Astrocyte (in vitro differentiated cells and primary cell): Measurements from ENCODE around the gene FGL2. TPM values are rescaled to one million over a fixed set of nuclear protein-coding genes. Genes with fewer than 3 reads are reported as not detected.
A peak's percentile ranks its signal among the peaks of the same experiment; 100 is the strongest.

Experiments
- DNase-seq: peaks from one replicate; pipeline ENCODE4 v3.0.0-alpha.2; 2010; ENCODE audit warnings: low read depth
- FAIRE-seq: peaks from 2 replicates; lab custom pipeline; 2011; peaks lifted over from hg19 to GRCh38; lab: Jason Lieb, UNC
- H2AFZ ChIP-seq: 2 replicates; pipeline ENCODE4 v1.6.0; 2012; ENCODE audit warnings: low read depth, low read length, inconsistent platforms
- H3K27ac ChIP-seq: 2 replicates; pipeline ENCODE4 v1.5.1; 2011; ENCODE audit warnings: low read depth, low read length, inconsistent platforms
- H3K27me3 ChIP-seq: 2 replicates; pipeline ENCODE4 v1.6.0; 2011; ENCODE audit warnings: low read length, inconsistent platforms; ENCODE audit not compliant: insufficient read depth
- H3K36me3 ChIP-seq: 2 replicates; pipeline ENCODE4 v1.5.1; 2011; ENCODE audit warnings: low read length, inconsistent platforms; ENCODE audit not compliant: insufficient read depth
- H3K4me1 ChIP-seq: 2 replicates; pipeline ENCODE4 v1.5.1; 2011; ENCODE audit warnings: low read length, inconsistent platforms; ENCODE audit not compliant: insufficient read depth
- H3K4me2 ChIP-seq: 2 replicates; pipeline ENCODE4 v1.6.0; 2012; ENCODE audit warnings: low read length, inconsistent platforms
- H3K4me3 ChIP-seq: 2 replicates; pipeline ENCODE4 v1.5.1; 2011; ENCODE audit warnings: low read depth, mild to moderate bottlenecking, low read length, inconsistent platforms; ENCODE audit not compliant: insufficient read depth
- H3K79me2 ChIP-seq: 2 replicates; pipeline ENCODE4 v1.6.0; 2012; ENCODE audit warnings: mild to moderate bottlenecking, low read length, inconsistent platforms; ENCODE audit not compliant: insufficient read depth
- H3K9ac ChIP-seq: 2 replicates; pipeline ENCODE4 v1.6.0; 2012; ENCODE audit warnings: mild to moderate bottlenecking, low read length, inconsistent platforms
- H3K9me3 ChIP-seq: 2 replicates; pipeline ENCODE4 v1.5.1; 2012; ENCODE audit warnings: low read depth, mild to moderate bottlenecking, low read length, inconsistent platforms; ENCODE audit not compliant: insufficient read depth
- H4K20me1 ChIP-seq: 2 replicates; pipeline ENCODE4 v1.6.0; 2012; ENCODE audit warnings: low read length, inconsistent platforms; ENCODE audit not compliant: insufficient read depth
- H3K27ac Mint-ChIP-seq: one replicate; pipeline ENCODE4 v1.8.0; 2021; ENCODE audit warnings: mild to moderate bottlenecking, mixed read lengths; ENCODE audit not compliant: unreplicated experiment
- H3K27me3 Mint-ChIP-seq: one replicate; pipeline ENCODE4 v1.8.0; 2021; ENCODE audit warnings: low read depth, mixed read lengths; ENCODE audit not compliant: unreplicated experiment
- H3K36me3 Mint-ChIP-seq: one replicate; pipeline ENCODE4 v1.8.0; 2021; ENCODE audit warnings: low read depth, mixed read lengths; ENCODE audit not compliant: unreplicated experiment
- H3K4me1 Mint-ChIP-seq: one replicate; pipeline ENCODE4 v1.8.0; 2021; ENCODE audit warnings: low read depth, mixed read lengths; ENCODE audit not compliant: unreplicated experiment
- H3K4me3 Mint-ChIP-seq: one replicate; pipeline ENCODE4 v1.8.0; 2021; ENCODE audit warnings: mild to moderate bottlenecking, moderate library complexity, mixed read lengths; ENCODE audit not compliant: unreplicated experiment
- H3K9me3 Mint-ChIP-seq: one replicate; pipeline ENCODE4 v1.8.0; 2021; ENCODE audit warnings: mild to moderate bottlenecking, mixed read lengths; ENCODE audit not compliant: unreplicated experiment
- CTCF ChIP-seq: IDR thresholded peaks from 2 replicates; pipeline ENCODE4 v1.5.1; 2011; ENCODE audit warnings: low read depth, mild to moderate bottlenecking, inconsistent platforms, low read length, moderate library complexity; ENCODE audit not compliant: insufficient read depth
- EZH2 ChIP-seq: IDR thresholded peaks from 2 replicates; pipeline ENCODE4 v1.6.1; 2012; ENCODE audit warnings: mild to moderate bottlenecking, low read length, inconsistent platforms; ENCODE audit not compliant: insufficient read depth
- total RNA-seq: library from RNA; stranded (reverse); gene quantifications from 2 replicates; pipeline ENCODE4 v1.2.1, GENCODE V29; 2021

Gene FGL2
- total RNA-seq, 1 donor from 2014 or later = not detected

GRCh38 chr7:77185866-77186265, 13.8 kb downstream of the FGL2 start:
- H3K36me3 Mint-ChIP-seq = no peaks in the 10 kb centered on the region

DNA sequence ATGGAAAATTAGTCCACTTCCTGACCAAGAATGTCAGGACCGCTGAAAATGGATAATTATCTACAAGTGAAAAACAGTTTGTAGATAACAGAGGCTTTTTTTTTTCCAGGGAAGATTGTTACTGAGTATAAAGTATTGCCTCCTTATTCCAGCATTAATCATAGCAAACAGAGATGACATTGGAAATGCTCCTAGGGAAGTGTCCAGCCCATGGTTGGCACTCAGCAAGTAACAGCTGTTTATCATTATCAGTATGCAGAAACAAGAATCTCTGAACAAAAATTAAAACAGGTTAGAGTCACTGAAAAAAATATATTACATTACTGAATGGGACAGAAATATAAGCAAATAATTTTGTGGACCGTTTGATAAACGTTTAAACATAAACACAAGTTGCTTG, 14.6 kb downstream of the FGL2 start:
- Histone ChIP-seq H3K27me3 (no peaks in the 10 kb centered on the region), H3K4me1 (no peaks in the 10 kb centered on the region), H3K9ac (no peak overlapping the region), H3K9me3 (no peaks in the 10 kb centered on the region), H4K20me1 (no peaks in the 10 kb centered on the region), H3K4me3 (no peak overlapping the region), H3K36me3 (no peaks in the 10 kb centered on the region), H2AFZ (no peak overlapping the region), H3K79me2 (no peaks in the 10 kb centered on the region), H3K4me2 (no peak overlapping the region), H3K27ac (no peak overlapping the region)
- no peaks in the 10 kb centered on the region for H3K4me1 Mint-ChIP-seq
- no peak overlapping the region for H3K27ac Mint-ChIP-seq
- FAIRE-seq (no peak), DNase-seq (peak; percentile 36)
- H3K4me3 Mint-ChIP-seq = no peak overlapping the region
- no peak for TF ChIP-seq CTCF
- H3K9me3 Mint-ChIP-seq = no peaks in the 10 kb centered on the region
- H3K27me3 Mint-ChIP-seq = no peaks in the 10 kb centered on the region
- no peaks in the 10 kb centered on the region for H3K36me3 Mint-ChIP-seq

More at GRCh38 chr7:77185866-77186265, 13.8 kb downstream of the FGL2 start:
- no peaks in the 10 kb centered on the region for H3K4me1 ChIP-seq
- H4K20me1 ChIP-seq = no peaks in the 10 kb centered on the region
- no peaks in the 10 kb centered on the region for H3K36me3 ChIP-seq
- H3K27ac Mint-ChIP-seq = no peak overlapping the region
- DNase-seq = no peak
- no peaks in the 10 kb centered on the region for H3K9me3 Mint-ChIP-seq
- no peak overlapping the region for H3K9ac ChIP-seq
- TF ChIP-seq CTCF (no peak), EZH2 (no peak)
- H3K27me3 ChIP-seq = no peaks in the 10 kb centered on the region
- no peak overlapping the region for H3K27ac ChIP-seq
- H3K4me3 Mint-ChIP-seq = no peak overlapping the region
- H3K4me3 ChIP-seq = no peak overlapping the region
- H2AFZ ChIP-seq = no peak overlapping the region
- FAIRE-seq = no peak
- H3K79me2 ChIP-seq = no peaks in the 10 kb centered on the region
- no peaks in the 10 kb centered on the region for H3K9me3 ChIP-seq
- H3K4me2 ChIP-seq = no peak overlapping the region
- H3K27me3 Mint-ChIP-seq = no peaks in the 10 kb centered on the region
- H3K4me1 Mint-ChIP-seq = no peaks in the 10 kb centered on the region

GRCh38 chr7:77184463-77184862, 15.2 kb downstream of the FGL2 start:
- no peaks in the 10 kb centered on the region for H3K4me1 ChIP-seq
- H3K27ac ChIP-seq = no peak overlapping the region
- H4K20me1 ChIP-seq = no peaks in the 10 kb centered on the region
- H3K4me2 ChIP-seq = no peak overlapping the region
- no peaks in the 10 kb centered on the region for H3K9me3 Mint-ChIP-seq
- no peak overlapping the region for H3K4me3 ChIP-seq
- no peak overlapping the region for H3K4me3 Mint-ChIP-seq
- no peak overlapping the region for H3K27ac Mint-ChIP-seq
- DNase-seq (no peak), FAIRE-seq (no peak)
- no peaks in the 10 kb centered on the region for H3K36me3 ChIP-seq
- no peaks in the 10 kb centered on the region for H3K4me1 Mint-ChIP-seq
- no peak overlapping the region for H2AFZ ChIP-seq
- no peaks in the 10 kb centered on the region for H3K36me3 Mint-ChIP-seq
- H3K27me3 Mint-ChIP-seq = no peaks in the 10 kb centered on the region
- TF ChIP-seq CTCF = no peak
- no peak for TF ChIP-seq EZH2
- no peaks in the 10 kb centered on the region for H3K9me3 ChIP-seq
- H3K79me2 ChIP-seq = no peaks in the 10 kb centered on the region
- H3K9ac ChIP-seq = no peak overlapping the region
- H3K27me3 ChIP-seq = no peaks in the 10 kb centered on the region
